K562 (cell line): ENCODE results near the gene SLC22A23. TPM values are rescaled to one million over a fixed set of nuclear protein-coding genes. Genes with fewer than 3 reads are reported as not detected.
A peak's percentile ranks its signal among the peaks of the same experiment; 100 is the strongest.

Source experiments
- ATAC-seq: fragments of 200-7000 bp; cut with Tn5 transposase; 3 replicates; pipeline ENCODE4 v1.9.1; 2020; ENCODE audit warnings: moderate library complexity
- BruUV-seq: library from RNA; stranded (reverse); fragments of 400-500 nt; replicated peaks from 2 replicates; lab custom pipeline; 2021; lab: Mats Ljungman, UMichigan
- CTCF ChIA-PET: fragments of 300-600 bp; formaldehyde crosslinking; extraction: SDS; loops from one replicate; lab custom pipeline; 2021; ENCODE audit warnings: low intra/inter-chr PET ratio; lab: Yijun Ruan, JAX
- POLR2A ChIA-PET: fragments of 300-600, 350-650 bp; sonication (Branson Sonifier 250); formaldehyde crosslinking; extraction: SDS; loops from one replicate; lab custom pipeline; 2021; ENCODE audit warnings: antibody characterized with exemption, inconsistent platforms; lab: Yijun Ruan, JAX
- DNase-seq, 4 experiments: peaks; one replicate each; pipeline versions ENCODE4 v3.0.0 to v3.0.0-alpha.2; 2011 to 2018; ENCODE audit warnings: low spot score in 3 of 4, mixed read lengths in 3 of 4; ENCODE audit errors: extremely low read depth in 1 of 4
- FAIRE-seq: peaks from 2 replicates; lab custom pipeline; 2011; peaks lifted over from hg19 to GRCh38; lab: Jason Lieb, UNC
- H2AFZ ChIP-seq: 2 replicates; pipeline ENCODE4 v1.6.0; 2011; ENCODE audit warnings: low read depth, low read length, control low read depth, inconsistent platforms
- H3K27ac ChIP-seq: fragments of 200-600 bp; 3 replicates; pipeline ENCODE4 v1.8.0; 2011; ENCODE audit warnings: low read depth, mild to moderate bottlenecking, control low read depth, inconsistent platforms, low read length, moderate library complexity, mixed read lengths; ENCODE audit errors: extremely low read depth
- H3K27me3 ChIP-seq, 2 experiments: fragments of 300-600 bp in 1 of 2; 2 replicates in 1 of 2; 3 replicates in 1 of 2; pipeline versions ENCODE4 v1.6.0 to v1.8.0; 2011; ENCODE audit warnings: inconsistent platforms in 2 of 2, low read length in 2 of 2, mild to moderate bottlenecking in 1 of 2, mixed read lengths in 1 of 2, moderate library complexity in 1 of 2; ENCODE audit not compliant: control insufficient read depth in 2 of 2, insufficient read depth in 2 of 2
- H3K36me3 ChIP-seq: fragments of 300-600 bp; 3 replicates; pipeline ENCODE4 v1.8.0; 2011; ENCODE audit warnings: mild to moderate bottlenecking, low read length, inconsistent platforms; ENCODE audit not compliant: control insufficient read depth, insufficient read depth
- H3K4me1 ChIP-seq, 2 experiments: fragments of 200-600 bp in 1 of 2; replicated peaks in 1 of 2; 2 replicates in 1 of 2; 3 replicates in 1 of 2; pipeline versions ENCODE4 v1.5.1 to v1.8.0; 2011; ENCODE audit warnings: inconsistent platforms in 2 of 2, low read length in 2 of 2, mild to moderate bottlenecking in 1 of 2, mixed read lengths in 1 of 2, moderate library complexity in 1 of 2; ENCODE audit not compliant: control insufficient read depth in 2 of 2, insufficient read depth in 2 of 2
- H3K4me2 ChIP-seq: 2 replicates; pipeline ENCODE4 v1.6.1; 2011; ENCODE audit warnings: low read length, control low read depth, inconsistent platforms, mixed read lengths; ENCODE audit not compliant: insufficient read depth
- H3K4me3 ChIP-seq: fragments of 200-600 bp; sonication (generic), shearing (Covaris generic); 2 replicates; pipeline ENCODE4 v1.5.1; 2016; ENCODE audit warnings: control low read depth, inconsistent platforms
- H3K79me2 ChIP-seq: fragments of 200-600 bp; 3 replicates; pipeline ENCODE4 v1.8.0; 2011; ENCODE audit warnings: low read length, inconsistent platforms; ENCODE audit not compliant: control insufficient read depth, insufficient read depth
- H3K9ac ChIP-seq, 2 experiments: 2 replicates each; pipeline versions ENCODE4 v1.6.0 to v1.6.1; 2011; ENCODE audit warnings: low read depth in 2 of 2, low read length in 2 of 2, control low read depth in 1 of 2, inconsistent platforms in 1 of 2, mild to moderate bottlenecking in 1 of 2, mixed read lengths in 1 of 2; ENCODE audit not compliant: insufficient read depth in 1 of 2
- H3K9me1 ChIP-seq: one replicate; pipeline ENCODE4 v1.6.0; 2011; ENCODE audit warnings: inconsistent platforms, mild to moderate bottlenecking, low read length, moderate library complexity; ENCODE audit not compliant: control insufficient read depth, insufficient read depth
- H3K9me3 ChIP-seq: replicated peaks from 2 replicates; pipeline ENCODE4 v1.5.1; 2011; ENCODE audit warnings: low read depth, low read length, inconsistent platforms; ENCODE audit not compliant: control insufficient read depth, insufficient read depth
- H4K20me1 ChIP-seq: replicated peaks from 2 replicates; pipeline ENCODE4 v1.6.1; 2011; ENCODE audit warnings: low read length, inconsistent platforms, mixed read lengths; ENCODE audit not compliant: control insufficient read depth, insufficient read depth
- CEBPB ChIP-seq: fragments of 450-650 bp; IDR thresholded peaks from 2 replicates; pipeline ENCODE4 v1.6.1; 2016; ENCODE audit warnings: missing genetic modification characterization, missing compliant biosample characterization
- CEBPG ChIP-seq, 3 experiments: fragments of 200-800 bp in 1 of 3; sonication (Bioruptor generic) in 1 of 3; sonication (generic) in 1 of 3; formaldehyde crosslinking in 1 of 3; IDR thresholded peaks in 2 of 3; conservative IDR thresholded peaks in 1 of 3; 2 replicates each; pipeline versions ENCODE4 v1.6.1 to v1.8.0; 2016 to 2022; ENCODE audit warnings: missing compliant biosample characterization in 2 of 3, missing genetic modification characterization in 2 of 3, mild to moderate bottlenecking in 1 of 3, missing genetic modification reagents in 1 of 3
- ELF1 ChIP-seq: fragments of 200-800 bp; sonication (Bioruptor generic); IDR thresholded peaks from 2 replicates; pipeline ENCODE4 v1.6.1; 2016; ENCODE audit warnings: missing genetic modification characterization, missing compliant biosample characterization
- FOS ChIP-seq: IDR thresholded peaks from 3 replicates; pipeline ENCODE4 v1.6.1; 2011; ENCODE audit not compliant: insufficient read length; ENCODE audit errors: extremely low read depth
- MAFF ChIP-seq: IDR thresholded peaks from 2 replicates; pipeline ENCODE4 v1.6.1; 2012; ENCODE audit warnings: low read length, improper control_type of control experiment
- MTA3 ChIP-seq: fragments of 450-650 bp; formaldehyde crosslinking; IDR thresholded peaks from 2 replicates; pipeline ENCODE4 v1.6.1; 2017; ENCODE audit warnings: mild to moderate bottlenecking, borderline replicate concordance
- NEUROD1 ChIP-seq: fragments of 150-350 bp; IDR thresholded peaks from 2 replicates; pipeline ENCODE4 v1.6.1; 2014; ENCODE audit warnings: borderline replicate concordance, low read length, low read depth; ENCODE audit not compliant: partially characterized antibody
- RAD21 ChIP-seq, 2 experiments: fragments of 250-450 bp in 1 of 2; fragments of 450-650 bp in 1 of 2; sonication (Bioruptor Pico) in 1 of 2; formaldehyde crosslinking in 1 of 2; IDR thresholded peaks in 1 of 2; conservative IDR thresholded peaks in 1 of 2; 2 replicates each; pipeline versions ENCODE4 v1.4.0 to v1.8.0; 2020 to 2022; ENCODE audit warnings: mild to moderate bottlenecking in 2 of 2, moderate library complexity in 1 of 2
- SPI1 ChIP-seq: IDR thresholded peaks from 2 replicates; pipeline ENCODE4 v1.6.1; 2011; ENCODE audit warnings: low read depth, low read length, control low read depth, borderline replicate concordance
- STAT5A ChIP-seq: IDR thresholded peaks from 2 replicates; pipeline ENCODE4 v1.6.1; 2012; ENCODE audit warnings: low read length, inconsistent platforms, borderline replicate concordance
- U2AF2 ChIP-seq: fragments of 200-400 bp; formaldehyde crosslinking; optimal IDR thresholded peaks from 2 replicates; pipeline ENCODE3; 2017; ENCODE audit warnings: low read depth, mild to moderate bottlenecking, low read length
- YBX1 ChIP-seq: fragments of 450-650 bp; IDR thresholded peaks from 2 replicates; pipeline ENCODE4 v1.7.1; 2016; ENCODE audit warnings: mild to moderate bottlenecking
- ZNF134 ChIP-seq: fragments of 250-450 bp; sonication (Bioruptor Pico); conservative IDR thresholded peaks from 2 replicates; pipeline ENCODE4 v1.4.0; 2020
- ZNF24 ChIP-seq: fragments of 450-650 bp; IDR thresholded peaks from 2 replicates; pipeline ENCODE4 v1.6.1; 2016
- ZNF717 ChIP-seq: fragments of 250-450 bp; sonication (Bioruptor Pico); IDR thresholded peaks from 2 replicates; pipeline ENCODE4 v1.5.0; 2021
- WGBS: fragments of 100-300 bp; shearing (Covaris generic); methylation state at CpG from one replicate; pipeline ENCODE4 v1.1.6; 2016; ENCODE audit warnings: low coverage, mixed read lengths; ENCODE audit not compliant: insufficient coverage; ENCODE audit errors: missing lambda C conversion rate; 5-methylcytosine and 5-hydroxymethylcytosine counted together
- in situ Hi-C: fragments of 300-500 bp; cut with MboI; formaldehyde crosslinking; loops from 4 replicates; pipeline ENCODE4 v1.15.0; 2018; ENCODE audit warnings: inconsistent platforms, mixed read lengths
- intact Hi-C: fragments of 100-400 bp; cut with micrococcal nuclease; formaldehyde crosslinking; loops from 2 replicates; pipeline ENCODE4 v1.14.2; 2022
- polyA plus RNA-seq, 8 experiments: library from polyadenylated mRNA; depleted of rRNA in 4 of 8; stranded (reverse) in 5 of 8; unstranded in 3 of 8; fragments of >200 nt; fragmentation: Nextera tagmentation in 2 of 8; fragmentation: Illumina TruSeq in 1 of 8; extraction: Ambion mirVana in 2 of 8; extraction: Trizol in 1 of 8; gene quantifications; 2 replicates each; pipeline versions ENCODE4 v1.2.1 to v1.2.3, GENCODE V29; 2011 to 2014; ENCODE audit warnings: inconsistent platforms in 1 of 8, missing spikeins in 1 of 8
- total RNA-seq, 7 experiments: library from RNA; depleted of rRNA in 6 of 7; stranded (reverse); fragments of >200 nt in 6 of 7; fragmentation: Illumina TruSeq in 2 of 7; extraction: Trizol in 2 of 7; gene quantifications; 2 replicates each; pipeline versions ENCODE4 v1.2.1 to v1.2.3, GENCODE V29; 2011 to 2021; ENCODE audit warnings: low replicate concordance in 1 of 7
- TF ChIP-seq, protein P1 (sequence below): sonication (generic); formaldehyde crosslinking; IDR thresholded peaks from 2 replicates; pipeline ENCODE4 v1.8.1; 2023; ENCODE audit warnings: mild to moderate bottlenecking, missing genetic modification reagents
- TF ChIP-seq, protein P2 (sequence below): sonication (generic); formaldehyde crosslinking; IDR thresholded peaks from 2 replicates; pipeline ENCODE4 v1.8.0; 2022; ENCODE audit warnings: mild to moderate bottlenecking, low read depth, missing genetic modification reagents

The SLC22A23 gene
- total and polyA plus RNA-seq, 9 of the 15 experiments (the other 6 are each of a cell fraction or from before 2014, with no cell fraction given), result 0.30 to 8.7 (median 2.5) TPM

DNA sequence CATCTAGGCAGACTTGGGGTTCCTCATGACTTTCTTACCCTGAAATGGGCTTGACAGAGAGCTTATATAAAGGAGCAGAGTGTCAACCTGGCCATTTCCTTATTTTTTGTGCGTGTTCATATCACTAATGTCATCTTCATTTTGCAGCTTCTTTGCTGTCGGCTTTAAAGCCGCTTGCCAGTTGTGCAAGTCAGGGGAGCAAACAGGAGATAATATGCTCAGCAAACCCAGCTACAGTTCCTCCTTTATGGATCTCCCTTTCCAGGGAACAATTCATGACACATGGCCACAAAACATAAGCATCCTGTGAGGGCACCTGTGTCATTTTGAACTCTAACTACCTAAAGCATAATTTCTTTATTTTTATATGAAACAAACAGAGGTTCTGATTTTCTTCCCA, 222.9 kb downstream of the SLC22A23 start:
- TF ChIP-seq ZNF24, result no peak
- TF ChIP-seq, protein P1, sequence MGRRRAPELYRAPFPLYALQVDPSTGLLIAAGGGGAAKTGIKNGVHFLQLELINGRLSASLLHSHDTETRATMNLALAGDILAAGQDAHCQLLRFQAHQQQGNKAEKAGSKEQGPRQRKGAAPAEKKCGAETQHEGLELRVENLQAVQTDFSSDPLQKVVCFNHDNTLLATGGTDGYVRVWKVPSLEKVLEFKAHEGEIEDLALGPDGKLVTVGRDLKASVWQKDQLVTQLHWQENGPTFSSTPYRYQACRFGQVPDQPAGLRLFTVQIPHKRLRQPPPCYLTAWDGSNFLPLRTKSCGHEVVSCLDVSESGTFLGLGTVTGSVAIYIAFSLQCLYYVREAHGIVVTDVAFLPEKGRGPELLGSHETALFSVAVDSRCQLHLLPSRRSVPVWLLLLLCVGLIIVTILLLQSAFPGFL, result no peak
- TF ChIP-seq ZNF134 (CRISPR knock-in tag), result no peak
- TF ChIP-seq FOS, result no peak
- TF ChIP-seq CEBPB (tag), result peak; percentile 70
- no peak for TF ChIP-seq STAT5A
- TF ChIP-seq MTA3, result no peak
- TF ChIP-seq SPI1, result peak; percentile 45; the same call in 1 of the 2 replicates
- TF ChIP-seq RAD21 (CRISPR knock-in tag; conservative IDR thresholded peaks at IDR 0.05 in 1 of 2, IDR thresholded peaks at IDR 0.05 in 1 of 2), result no peak
- no peak for TF ChIP-seq CEBPG (CRISPR knock-in tag; IDR thresholded peaks at IDR 0.05)
- 0 out of 4 replicates have a peak, but pooled peaks of 1 of the 2 experiments have one; percentile 8 for TF ChIP-seq CEBPG (tag; conservative IDR thresholded peaks at IDR 0.05 in 1 of 2, IDR thresholded peaks at IDR 0.05 in 1 of 2)
- TF ChIP-seq ZNF717 (CRISPR knock-in tag), result no peak
- no peak for TF ChIP-seq YBX1
- no peak for TF ChIP-seq U2AF2
- peak; percentile 37; the same call in 1 of the 2 replicates for TF ChIP-seq ELF1 (tag)
- TF ChIP-seq NEUROD1, result no peak
- TF ChIP-seq, protein P2, sequence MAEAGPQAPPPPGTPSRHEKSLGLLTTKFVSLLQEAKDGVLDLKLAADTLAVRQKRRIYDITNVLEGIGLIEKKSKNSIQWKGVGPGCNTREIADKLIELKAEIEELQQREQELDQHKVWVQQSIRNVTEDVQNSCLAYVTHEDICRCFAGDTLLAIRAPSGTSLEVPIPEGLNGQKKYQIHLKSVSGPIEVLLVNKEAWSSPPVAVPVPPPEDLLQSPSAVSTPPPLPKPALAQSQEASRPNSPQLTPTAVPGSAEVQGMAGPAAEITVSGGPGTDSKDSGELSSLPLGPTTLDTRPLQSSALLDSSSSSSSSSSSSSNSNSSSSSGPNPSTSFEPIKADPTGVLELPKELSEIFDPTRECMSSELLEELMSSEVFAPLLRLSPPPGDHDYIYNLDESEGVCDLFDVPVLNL (CRISPR knock-in tag), result no peak
- no peak for TF ChIP-seq MAFF
- no peaks in the 10 kb centered on the region for H3K79me2 ChIP-seq
- H3K4me1 ChIP-seq, result peaks cover 22 to 34% of the 10 kb centered on the region in 2 experiments
- no peaks in the 10 kb centered on the region for H3K9me3 ChIP-seq
- no TSS peak for BruUV-seq
- no peaks in the 10 kb centered on the region for H4K20me1 ChIP-seq
- intact Hi-C loops (no loop called here), in situ Hi-C loops (no loop called here)
- FAIRE-seq (no peak), DNase-seq (no peak), ATAC-seq (no peak)
- peaks cover 26 to 34% of the 10 kb centered on the region in 2 experiments; a peak in 4 of 5 replicates for H3K27me3 ChIP-seq
- no peak overlapping the region for H3K4me3 ChIP-seq
- ChIA-PET CTCF (no interaction called here), POLR2A (interaction anchor here (0.5 to 2.2 kb wide), 2 partner anchors 75 to 220 kb away, joined by 3 to 7 read pairs; partner anchors contain the start of gene TUBB2A)
- H2AFZ ChIP-seq, result no peak overlapping the region
- no peaks in the 10 kb centered on the region for H3K36me3 ChIP-seq
- no peak overlapping the region for H3K27ac ChIP-seq
- no peak overlapping the region for H3K4me2 ChIP-seq
- H3K9me1 ChIP-seq, result no peaks in the 10 kb centered on the region
- no peak overlapping the region for H3K9ac ChIP-seq
- WGBS, result 0% methylated on average over 3 of the region's 3 CpGs
